GM19455 (cell line): Measurements from ENCODE around the gene KRT3.
"Not testable (repeated sequence)": the region's sequence is repeated elsewhere in the genome, so short reads cannot be mapped to it uniquely, and the experiment has no call there.

Source experiments
- ATAC-seq: cut with Tn5 transposase; IDR thresholded peaks from one replicate; pipeline ENCODE4 v1.9.1; 2021; ENCODE audit not compliant: unreplicated experiment

Gene KRT3

GRCh38 chr12:52798671-52799504, 3.0 kb upstream of the KRT3 start:
- ATAC-seq: no peak

- ATAC-seq: no peak
These were observed 2.2 kb upstream of the KRT3 start for GRCh38 chr12:52798003-52798670.

- no peak for ATAC-seq
These were observed 1.6 kb upstream of the KRT3 start for GRCh38 chr12:52797529-52797894.

- no peak for ATAC-seq
These were observed 1.1 kb upstream of the KRT3 start for GRCh38 chr12:52796839-52797528.

- no peak for ATAC-seq
These were observed 495 bp upstream of the KRT3 start for GRCh38 chr12:52796429-52796794.

GRCh38 chr12:52795332-52795674, 614 bp downstream of the KRT3 start:
- not testable (repeated sequence) for ATAC-seq

- no peak for ATAC-seq
These were observed 1.2 kb downstream of the KRT3 start for GRCh38 chr12:52794479-52795331.

GRCh38 chr12:52792185-52793029, 3.5 kb downstream of the KRT3 start:
- ATAC-seq: no peak

GRCh38 chr12:52791271-52792184, 4.4 kb downstream of the KRT3 start:
- no peak for ATAC-seq

GRCh38 chr12:52790427-52791270, 5.3 kb downstream of the KRT3 start:
- no peak for ATAC-seq

GRCh38 chr12:52789637-52790426, 6.1 kb downstream of the KRT3 start:
- ATAC-seq: no peak

GRCh38 chr12:52788876-52789636, 6.9 kb downstream of the KRT3 start:
- ATAC-seq: no peak

- ATAC-seq: no peak
These were observed 7.6 kb downstream of the KRT3 start for GRCh38 chr12:52788192-52788875.

- ATAC-seq: no peak
These were observed 8.4 kb downstream of the KRT3 start for GRCh38 chr12:52787324-52788191.

- no peak for ATAC-seq
These were observed 11.0 kb downstream of the KRT3 start for GRCh38 chr12:52784909-52785308.
